Thyroid gland (tissue), 4 donors: ENCODE measurements around the gene COL26A1.

Source experiments
- POLR2A ChIP-seq, 2 donors: fragments of 450-650 bp; IDR thresholded peaks; one replicate each; pipeline ENCODE4 v1.6.1; 2017; ENCODE audit warnings: antibody characterized with exemption in 2 of 2, mild to moderate bottlenecking in 2 of 2, moderate library complexity in 1 of 2
- TF ChIP-seq, protein P1 (sequence below), 6 experiments: fragments of 200-600 bp in 3 of 6; fragments of 450-650 bp in 3 of 6; sonication (generic) in 3 of 6; IDR thresholded peaks; one replicate each; pipeline ENCODE4 v1.5.1; 2016 to 2019; ENCODE audit warnings: antibody characterized with exemption in 6 of 6, mild to moderate bottlenecking in 2 of 6, inconsistent platforms in 1 of 6, moderate library complexity in 1 of 6

DNA sequence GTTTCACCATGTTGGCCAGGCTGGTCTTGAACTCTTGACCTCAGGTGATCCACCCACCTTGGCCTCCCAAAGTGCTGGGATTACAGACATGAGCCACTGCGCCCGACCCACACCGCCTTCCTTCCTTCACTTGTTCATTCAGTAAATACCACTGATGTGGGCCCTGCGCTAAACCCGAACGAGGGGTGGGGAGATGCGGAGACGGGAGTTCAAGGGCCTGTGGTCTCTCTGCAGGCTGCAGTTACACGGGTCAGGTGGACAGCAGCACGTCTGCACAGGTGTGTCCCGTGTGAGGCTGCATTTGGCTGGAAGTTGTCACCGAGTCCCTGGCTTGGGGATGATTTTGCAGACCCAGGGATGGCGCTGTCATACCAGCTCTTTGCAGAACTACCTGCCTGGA, 38.1 kb downstream of the COL26A1 start:
- no peak for TF ChIP-seq POLR2A (IDR thresholded peaks at IDR 0.05)
- TF ChIP-seq, protein P1, sequence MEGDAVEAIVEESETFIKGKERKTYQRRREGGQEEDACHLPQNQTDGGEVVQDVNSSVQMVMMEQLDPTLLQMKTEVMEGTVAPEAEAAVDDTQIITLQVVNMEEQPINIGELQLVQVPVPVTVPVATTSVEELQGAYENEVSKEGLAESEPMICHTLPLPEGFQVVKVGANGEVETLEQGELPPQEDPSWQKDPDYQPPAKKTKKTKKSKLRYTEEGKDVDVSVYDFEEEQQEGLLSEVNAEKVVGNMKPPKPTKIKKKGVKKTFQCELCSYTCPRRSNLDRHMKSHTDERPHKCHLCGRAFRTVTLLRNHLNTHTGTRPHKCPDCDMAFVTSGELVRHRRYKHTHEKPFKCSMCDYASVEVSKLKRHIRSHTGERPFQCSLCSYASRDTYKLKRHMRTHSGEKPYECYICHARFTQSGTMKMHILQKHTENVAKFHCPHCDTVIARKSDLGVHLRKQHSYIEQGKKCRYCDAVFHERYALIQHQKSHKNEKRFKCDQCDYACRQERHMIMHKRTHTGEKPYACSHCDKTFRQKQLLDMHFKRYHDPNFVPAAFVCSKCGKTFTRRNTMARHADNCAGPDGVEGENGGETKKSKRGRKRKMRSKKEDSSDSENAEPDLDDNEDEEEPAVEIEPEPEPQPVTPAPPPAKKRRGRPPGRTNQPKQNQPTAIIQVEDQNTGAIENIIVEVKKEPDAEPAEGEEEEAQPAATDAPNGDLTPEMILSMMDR (IDR thresholded peaks at IDR 0.05), result no peak
